Activated CD4-positive, alpha-beta T cell treated with anti-CD3 and anti-CD28 coated beads for 4 hours (primary cell): ENCODE results near the gene SDK1.
"Not testable (repeated sequence)": the region's sequence is repeated elsewhere in the genome, so short reads cannot be mapped to it uniquely, and the experiment has no call there.

Experiments used
- DNase-seq, 2 donors: peaks; one replicate each; pipeline ENCODE4 v3.0.0-alpha.2; 2020

SDK1 gene

DNA sequence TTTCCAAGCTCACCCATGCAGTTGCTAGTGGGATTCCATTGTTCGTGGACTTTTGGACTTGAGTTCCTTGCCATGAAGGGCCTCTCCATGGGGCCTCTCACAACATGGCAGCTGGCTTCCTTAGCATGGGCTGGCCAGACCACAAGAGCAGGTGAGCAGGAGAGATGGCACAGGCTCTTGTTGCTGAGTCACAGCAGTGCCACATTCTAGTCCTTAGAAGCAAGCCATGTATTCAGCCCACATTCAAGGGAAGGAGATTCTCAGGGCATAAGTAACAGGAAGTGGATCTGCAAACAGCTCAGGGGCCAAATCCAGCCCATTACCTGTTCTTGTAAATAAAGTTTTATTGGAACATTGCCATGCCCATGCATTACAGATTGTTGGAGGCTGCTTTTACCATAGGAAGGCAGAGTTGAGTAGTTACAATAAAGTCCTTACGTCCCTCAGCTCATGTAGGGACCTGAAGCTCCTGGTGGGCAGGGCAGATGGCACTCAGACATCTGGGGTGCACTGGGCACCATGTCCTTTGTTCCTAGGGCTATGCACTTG, 899.6 kb downstream of the SDK1 start:
- no peak for DNase-seq

DNA sequence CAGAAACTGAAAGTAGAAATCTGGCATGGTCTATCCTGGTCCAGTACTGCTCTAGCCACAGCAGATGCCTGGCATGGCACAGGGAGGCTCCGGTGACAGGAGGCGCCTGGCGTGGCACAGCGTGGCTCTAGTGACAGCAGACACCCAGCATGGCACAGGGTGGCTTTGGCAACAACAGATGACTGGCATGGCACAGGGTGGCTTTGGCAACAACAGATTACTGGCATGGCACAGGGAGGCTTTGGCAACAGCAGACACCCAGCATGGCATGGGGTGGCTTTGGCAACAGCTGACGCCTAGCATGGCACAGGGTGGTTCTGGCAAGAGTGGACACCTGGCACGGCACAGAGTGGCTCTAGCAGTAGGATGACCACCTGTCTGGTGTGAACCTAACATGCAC, 900.5 kb downstream of the SDK1 start:
- DNase-seq = no peak

DNA sequence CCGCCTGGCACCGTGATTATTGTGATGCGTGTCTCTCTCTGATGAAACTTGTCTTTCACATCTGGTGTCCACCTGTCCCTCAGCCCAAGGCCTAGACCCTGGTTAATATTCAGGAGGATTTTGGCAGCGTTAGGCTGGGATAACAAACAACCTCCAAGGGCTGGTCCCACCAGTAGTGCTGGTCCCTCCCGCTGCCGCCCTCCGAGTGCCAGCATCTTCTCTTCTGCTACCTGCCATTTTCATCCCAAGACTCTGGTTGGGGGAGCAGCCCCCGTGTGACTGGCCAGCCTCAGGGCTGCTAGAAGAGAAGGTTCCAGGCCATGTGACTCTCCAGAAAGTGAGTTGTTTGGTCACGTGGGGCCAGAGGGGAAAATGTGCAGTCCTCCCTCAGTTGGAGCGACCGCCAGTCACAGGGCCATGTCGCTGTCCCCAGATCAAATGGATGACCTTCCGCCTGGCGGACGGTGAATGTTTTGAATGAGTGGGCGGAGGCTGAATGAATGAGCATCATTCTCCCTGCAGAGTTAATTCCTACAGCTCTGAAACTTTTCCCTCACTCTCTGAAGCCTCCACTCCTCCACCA, 901.2 kb downstream of the SDK1 start:
- no peak for DNase-seq

DNA sequence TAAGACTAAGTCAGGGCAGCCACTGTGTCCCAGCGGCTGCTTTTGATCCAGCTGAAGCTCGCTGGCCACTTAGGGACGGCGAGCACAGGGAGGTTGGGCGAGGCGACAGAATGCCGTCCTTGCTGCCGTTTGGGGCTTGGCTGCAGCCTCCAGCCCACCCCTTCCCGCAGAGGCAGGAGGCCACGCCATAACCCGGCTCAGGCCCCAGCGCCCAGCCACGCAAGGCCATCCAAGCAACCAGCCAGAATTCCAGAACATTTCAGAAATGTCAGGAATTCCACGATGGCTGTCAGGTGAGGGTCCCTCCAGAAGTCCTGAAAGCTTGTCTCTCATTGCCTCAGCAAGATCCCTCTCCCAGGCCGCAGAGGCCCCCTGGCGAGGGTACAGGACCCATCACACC, 901.9 kb downstream of the SDK1 start:
- DNase-seq = no peak

DNA sequence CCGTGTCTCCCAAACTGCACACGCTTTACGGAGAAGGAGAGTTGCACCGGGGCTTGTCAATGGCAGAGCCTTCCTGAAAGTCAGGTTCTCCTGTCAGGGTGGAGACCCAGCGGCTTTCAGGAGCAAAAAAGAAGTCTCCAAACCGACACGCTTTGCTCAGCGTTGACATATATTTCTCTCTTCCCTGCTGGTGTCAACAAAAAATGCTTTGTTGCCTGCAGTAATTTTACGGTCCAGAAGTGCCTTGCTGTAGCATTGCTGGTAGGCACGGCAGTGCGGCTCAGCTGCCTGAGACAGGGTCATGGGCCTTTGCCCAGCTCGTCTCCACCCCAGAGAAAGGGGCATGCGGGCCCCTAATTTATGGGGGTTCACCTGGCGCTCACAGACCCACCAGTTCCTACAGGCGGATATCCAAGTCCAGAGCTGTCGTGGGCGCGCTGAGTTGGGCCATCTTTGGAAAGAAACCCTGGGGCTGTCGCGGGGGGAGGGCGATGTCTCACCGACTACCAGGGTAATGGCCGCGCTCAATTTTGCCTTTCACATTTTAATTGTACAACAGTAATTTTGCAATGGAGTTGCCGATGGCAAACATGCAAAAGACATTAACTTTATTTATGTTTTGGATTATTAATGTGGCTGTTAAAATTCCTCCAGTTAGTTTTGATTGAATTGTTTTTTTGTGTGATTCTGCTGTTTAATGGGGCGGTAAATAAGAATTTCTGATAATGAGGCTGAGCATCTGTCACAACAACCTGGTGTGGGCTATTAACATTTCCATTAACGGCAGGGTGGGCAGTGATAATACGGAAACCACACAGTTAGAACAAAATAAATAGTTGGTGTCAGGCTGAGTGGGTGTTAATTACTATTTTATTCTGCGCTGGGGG, 902.8 kb downstream of the SDK1 start:
- no peak for DNase-seq

DNA sequence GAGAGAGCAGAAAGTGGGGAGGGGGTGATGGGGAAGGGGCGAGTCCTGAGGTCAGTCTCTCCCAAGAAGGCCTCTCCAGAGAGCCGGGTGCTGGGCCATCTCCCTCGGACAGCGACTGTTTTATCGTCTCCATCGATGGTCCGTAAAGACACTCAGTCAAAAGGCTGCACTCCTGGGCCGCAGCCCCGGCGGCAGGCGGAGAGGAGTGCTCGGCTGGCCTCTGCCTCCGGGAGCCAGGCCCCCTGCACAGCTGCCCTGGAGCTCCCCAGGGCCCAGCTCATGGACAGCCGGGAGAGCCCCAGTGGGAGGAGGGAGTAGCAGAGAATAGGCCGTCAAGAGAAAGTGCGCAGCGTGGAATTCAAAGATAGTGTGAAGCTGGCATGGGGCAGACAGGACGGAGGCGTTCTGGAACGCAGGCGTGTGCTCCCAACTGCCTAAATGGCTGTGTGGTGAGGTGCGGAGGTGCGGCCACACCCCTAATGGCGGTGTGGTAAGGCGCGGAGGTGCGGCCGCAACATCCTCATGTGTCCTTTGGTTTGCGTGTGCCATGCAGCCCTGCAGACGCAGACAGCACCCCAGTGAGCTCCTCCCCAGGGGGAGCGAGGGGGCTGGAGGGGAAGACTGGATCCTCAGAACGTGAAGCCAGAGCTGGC, 903.6 kb downstream of the SDK1 start:
- peak in 1 of 2 donors; percentile 70 for DNase-seq

DNA sequence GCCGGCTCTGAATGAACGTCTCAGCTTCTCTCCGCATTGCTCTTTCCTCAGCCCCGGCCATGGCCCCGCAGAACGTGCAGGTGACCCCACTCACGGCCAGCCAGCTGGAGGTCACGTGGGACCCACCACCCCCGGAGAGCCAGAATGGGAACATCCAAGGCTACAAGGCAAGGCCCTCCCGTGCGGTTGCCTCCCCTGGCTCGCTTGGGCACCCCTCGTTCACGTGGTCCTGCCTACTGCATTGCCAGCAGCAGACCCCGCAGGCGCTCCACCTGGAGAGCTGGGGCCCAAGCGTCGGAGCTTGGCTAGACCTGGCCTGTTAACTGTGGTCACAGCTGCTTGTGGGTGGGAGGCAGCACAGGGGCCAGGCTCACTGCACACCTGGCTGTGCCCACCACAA, 904.8 kb downstream of the SDK1 start:
- DNase-seq = no peak

DNA sequence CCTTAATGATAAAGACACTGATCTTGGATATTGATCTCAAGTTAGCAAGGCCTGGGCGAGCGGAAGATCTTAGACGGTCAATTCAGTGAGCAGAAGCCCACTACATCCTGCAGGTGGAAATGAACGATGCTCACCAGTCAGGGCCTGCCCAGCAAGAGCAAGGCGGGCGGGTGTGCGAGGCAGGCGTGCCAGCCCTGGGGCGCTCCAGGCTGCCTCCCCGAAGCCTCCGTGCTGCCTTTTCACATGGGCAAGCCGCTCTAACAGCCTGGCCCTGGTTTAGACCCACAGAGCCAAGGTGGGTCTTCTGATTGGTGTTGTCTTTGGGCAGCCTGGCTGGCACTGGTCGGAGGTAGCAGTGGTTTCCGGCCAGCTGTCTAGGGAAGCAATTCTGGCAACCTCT, 906.0 kb downstream of the SDK1 start:
- no peak for DNase-seq

DNA sequence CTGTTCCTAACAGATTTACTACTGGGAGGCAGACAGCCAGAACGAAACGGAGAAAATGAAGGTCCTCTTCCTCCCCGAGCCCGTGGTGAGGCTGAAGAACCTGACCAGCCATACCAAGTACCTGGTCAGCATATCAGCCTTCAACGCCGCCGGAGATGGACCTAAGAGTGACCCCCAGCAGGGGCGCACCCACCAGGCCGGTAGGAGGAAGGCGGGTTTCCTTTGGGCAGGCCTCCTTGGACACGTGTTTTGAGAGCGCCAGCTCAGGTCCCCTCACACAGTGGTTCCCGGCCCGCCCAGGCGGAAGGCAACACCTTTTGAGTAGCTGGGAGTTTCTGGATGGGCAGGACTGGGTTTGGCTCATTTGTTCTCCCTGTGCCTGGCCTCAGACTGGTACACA, 907.0 kb downstream of the SDK1 start:
- DNase-seq = no peak

DNA sequence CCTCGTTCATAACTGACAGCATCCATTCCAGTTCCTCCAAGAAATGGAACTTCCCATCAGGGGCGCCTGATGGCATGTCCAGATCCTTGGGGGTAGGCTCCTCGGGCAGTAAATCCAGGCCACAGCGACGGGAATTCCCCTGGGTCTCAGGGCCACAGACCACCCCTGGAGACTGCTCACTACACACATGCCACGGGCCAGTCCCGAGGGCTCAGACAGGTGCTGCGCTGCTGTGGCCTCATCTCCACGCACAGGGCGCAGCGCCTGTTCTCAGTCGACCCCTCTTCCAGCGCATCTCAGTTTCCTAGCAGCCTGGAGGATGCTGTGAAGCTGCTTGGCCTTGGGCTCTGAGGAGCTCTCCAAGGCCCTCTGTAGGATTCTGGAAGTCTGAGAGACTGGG, 907.5 kb downstream of the SDK1 start:
- no peak for DNase-seq

DNA sequence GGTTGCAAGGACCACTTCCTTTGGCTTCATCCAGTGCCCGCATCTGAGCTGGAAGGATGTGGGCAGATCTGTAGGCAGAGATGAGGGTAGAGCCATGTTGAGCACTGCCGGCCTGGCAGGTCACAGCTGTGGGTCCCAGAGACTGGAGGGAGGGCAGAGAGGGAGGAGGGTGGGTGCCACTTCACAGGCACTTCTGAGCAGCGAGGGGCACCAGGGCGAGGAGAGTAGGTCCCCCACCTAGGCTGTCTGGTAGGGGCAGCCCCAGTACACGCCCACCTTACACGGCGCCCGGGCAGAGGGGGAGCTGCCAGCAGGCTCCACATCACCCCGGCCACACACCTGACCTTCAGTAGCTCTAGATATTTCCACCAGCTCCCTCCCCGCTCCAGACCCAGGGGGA, 908.1 kb downstream of the SDK1 start:
- DNase-seq = no peak

DNA sequence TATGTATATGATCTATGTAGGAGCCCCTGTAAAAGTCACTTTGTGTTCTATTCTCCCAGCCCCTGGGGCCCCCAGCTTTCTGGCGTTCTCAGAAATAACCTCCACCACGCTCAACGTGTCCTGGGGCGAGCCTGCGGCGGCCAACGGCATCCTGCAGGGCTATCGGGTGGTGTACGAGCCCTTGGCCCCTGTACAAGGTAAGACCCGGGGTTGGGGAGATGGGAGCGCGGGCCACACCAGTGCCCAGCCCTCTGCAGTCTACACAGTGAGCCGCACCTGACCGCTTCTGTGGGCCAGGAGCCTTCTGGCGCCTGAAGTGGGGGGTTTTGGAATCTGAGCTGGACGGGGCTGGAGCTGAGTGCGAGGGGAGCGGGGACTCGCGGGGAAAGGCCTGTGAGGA, 908.9 kb downstream of the SDK1 start:
- no peak for DNase-seq

DNA sequence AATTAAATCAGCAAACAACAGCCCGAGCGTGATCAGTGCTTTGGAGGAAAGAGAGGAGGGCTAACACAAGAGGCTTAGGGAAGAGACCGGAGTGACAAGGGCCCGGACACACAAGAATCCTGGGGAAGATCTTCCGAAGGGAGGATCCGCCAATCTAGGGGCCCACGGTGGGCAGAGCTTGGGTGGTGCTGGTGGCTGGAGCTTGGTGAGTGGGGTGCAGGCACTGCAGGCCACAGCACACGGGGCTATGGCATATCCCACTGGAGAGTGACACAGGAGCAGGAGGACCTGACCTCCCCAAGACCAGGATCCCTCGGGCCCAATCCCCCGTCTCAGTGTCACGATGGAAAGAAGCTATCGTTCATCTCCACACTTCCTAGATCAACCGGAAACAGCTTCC, 909.8 kb downstream of the SDK1 start:
- DNase-seq = no peak

DNA sequence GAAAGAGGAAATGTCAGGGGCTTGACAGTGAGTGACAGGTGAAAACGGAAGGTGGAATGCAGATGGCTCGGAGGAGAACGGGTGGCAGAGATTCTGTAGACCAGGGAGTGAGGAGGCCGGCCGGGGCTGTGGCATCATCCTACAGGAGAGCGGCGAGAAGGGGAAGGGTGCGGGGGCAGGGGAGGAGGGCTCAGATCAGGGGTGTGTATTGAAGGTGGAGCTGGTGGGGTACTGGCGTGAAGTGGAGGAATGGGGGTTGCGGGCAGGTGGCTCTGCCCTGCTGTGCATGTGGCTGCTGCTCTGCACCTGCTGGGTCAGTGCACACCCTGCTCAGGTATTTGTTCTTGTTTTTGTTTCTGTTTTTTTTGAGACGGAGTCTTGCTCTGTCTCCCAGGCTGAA, 910.2 kb downstream of the SDK1 start:
- no peak for DNase-seq

DNA sequence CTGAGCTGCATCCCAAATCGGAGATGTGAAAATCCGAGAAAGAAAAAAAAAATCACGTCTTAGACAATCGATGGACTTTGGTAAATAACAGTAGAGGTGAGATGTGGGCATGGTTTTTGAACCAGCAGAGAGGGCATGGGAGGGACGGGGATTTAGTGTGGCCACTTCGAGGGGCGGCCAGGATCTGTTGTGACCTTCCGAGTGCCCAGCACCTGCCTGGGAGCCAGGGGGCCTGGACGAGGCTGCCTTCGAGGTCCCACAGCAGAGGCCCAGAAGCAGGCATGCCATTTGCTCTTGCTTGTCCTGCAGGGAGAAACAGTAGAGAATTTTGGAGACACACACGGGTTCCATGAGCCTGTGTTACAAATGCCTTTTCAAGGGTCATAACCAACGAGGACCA, 911.3 kb downstream of the SDK1 start:
- no peak for DNase-seq

DNA sequence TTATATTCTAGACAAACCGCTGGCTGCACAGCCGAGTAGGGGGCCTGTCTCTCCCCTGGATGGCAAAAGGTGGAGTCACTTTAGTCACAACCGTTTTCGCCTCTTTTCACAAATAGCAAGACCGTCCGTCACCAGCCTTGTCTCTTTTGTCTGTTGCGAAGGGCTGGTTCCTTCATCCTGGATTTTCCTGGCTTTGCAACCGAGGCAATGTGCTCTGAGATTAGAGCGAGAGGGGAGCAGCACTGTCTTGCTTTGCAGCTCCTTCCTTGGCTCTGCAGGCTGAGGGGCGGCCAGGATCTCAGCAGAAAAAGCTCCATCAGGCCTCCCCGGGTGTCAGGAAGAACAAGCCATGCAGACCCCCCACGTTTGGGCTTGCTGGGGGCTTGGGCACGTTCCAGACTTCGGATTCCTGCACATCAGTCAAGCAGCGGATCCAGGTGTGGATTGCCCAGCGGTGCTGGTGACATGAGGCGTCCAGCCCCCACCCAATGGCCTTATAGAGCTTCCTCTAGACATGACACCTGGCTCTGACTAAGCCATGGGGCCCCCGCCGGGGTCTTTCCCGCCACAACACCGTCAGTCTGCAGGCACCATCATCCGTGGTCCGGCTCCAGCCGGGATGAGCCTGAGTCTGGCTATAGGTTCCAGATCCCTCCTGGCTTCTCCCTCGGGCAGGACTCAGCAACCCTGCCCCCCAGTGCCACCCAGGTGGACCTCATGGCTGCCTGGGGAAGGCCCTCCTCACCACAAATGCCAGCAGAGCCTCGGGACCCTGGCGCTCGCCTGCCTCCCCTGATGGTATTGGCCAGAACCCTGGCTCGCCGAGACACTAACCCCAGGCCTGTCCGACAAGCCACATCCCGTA, 913.5 kb downstream of the SDK1 start:
- no peak for DNase-seq

DNA sequence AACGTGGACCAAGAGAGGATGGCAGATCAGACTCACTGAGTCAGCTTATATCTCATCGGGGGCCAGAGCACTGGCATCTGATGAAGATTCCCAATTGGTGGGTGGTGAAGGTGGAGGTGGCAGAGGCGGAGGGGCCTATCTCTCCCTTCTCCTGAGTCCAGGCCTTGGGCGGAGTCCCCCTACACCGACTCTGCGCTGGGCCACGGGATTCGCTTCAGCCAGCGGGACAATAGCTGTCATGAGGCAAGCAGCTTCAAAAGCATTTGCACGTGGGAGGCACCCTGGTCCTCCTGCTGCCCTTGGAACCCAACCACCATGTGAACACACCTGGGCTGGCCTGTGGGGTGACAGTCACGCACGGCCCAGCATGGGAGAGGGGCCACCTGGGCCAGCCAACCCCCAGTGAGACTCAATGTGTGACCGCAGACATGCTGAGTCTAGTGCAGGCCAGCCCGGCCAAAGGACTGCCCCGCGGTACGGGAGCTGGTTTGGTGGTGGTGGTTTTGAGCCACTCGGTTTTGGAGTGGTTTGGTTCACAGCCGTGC, 914.2 kb downstream of the SDK1 start:
- DNase-seq = no peak

DNA sequence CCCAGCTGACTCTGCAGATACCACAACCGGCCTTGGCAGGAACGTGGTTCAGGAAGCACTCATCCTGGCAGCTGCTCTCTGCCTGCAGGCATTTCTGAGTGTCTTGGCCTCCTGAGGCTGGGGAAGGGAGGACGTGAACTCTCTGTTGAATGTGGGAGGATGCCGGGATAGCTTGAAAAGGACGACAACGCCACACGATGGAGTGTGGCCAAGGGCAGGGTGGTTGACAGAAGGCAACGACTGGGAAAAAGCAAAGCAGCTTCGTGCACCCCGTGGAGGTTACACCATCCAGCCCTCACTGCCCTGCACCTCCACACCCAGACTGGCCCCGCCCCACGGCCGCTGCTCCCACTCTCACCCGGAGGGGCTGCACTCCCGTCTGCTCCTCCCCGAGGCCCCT, 915.0 kb downstream of the SDK1 start:
- no peak for DNase-seq

DNA sequence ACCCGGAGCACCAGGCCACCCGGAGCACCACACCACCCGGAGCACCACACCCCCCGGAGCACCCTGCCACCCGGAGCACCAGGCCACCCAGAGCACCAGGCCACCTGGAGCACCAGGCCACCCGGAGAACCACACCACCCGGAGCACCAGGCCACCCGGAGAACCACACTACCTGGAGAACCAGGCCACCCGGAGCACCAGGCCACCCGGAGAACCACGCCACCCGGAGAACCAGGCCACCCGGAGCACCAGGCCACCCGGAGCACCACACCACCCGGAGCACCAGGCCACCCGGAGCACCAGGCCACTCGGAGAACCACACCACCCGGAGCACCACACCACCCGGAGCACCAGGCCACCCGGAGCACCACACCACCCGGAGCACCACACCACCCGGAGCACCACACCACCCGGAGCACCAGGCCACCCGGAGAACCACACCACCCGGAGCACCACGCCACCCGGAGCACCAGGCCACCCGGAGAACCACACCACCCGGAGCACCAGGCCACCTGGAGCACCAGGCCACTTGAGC, 916.1 kb downstream of the SDK1 start:
- DNase-seq = not testable (repeated sequence)

DNA sequence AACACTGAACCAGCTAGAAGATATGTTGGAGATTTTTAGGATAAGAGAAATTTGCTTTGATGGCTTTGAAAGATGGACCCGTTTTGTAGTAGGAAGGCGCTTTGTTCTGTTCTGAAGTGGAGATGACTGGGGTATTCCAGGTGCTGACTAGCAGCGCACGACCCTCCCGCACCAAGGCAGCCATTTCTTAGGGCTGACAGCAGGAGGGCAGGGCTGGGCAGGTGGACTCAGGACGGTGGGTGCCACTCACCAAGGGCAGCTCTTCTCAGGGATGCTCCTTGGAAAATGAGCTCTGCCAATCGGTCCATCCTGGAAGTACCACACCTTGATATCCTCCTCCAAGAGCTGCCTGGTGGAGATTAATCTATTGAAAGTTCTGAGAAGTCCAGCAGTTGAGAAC, 917.4 kb downstream of the SDK1 start:
- DNase-seq = no peak

DNA sequence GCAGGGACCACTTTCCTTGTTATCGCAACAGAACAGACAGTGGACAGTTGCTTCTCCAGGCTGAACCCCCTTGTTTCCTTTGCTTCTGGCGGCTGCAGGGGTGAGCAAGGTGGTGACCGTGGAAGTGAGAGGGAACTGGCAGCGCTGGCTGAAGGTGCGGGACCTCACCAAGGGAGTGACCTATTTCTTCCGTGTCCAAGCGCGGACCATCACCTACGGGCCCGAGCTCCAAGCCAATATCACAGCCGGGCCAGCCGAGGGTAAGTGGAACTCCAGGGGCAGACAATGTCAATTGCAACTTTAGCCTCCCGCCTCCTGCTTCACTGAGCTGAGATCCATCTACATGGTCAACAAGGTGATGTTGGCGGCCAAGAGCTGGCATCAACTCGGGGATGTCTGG, 919.0 kb downstream of the SDK1 start:
- no peak for DNase-seq

DNA sequence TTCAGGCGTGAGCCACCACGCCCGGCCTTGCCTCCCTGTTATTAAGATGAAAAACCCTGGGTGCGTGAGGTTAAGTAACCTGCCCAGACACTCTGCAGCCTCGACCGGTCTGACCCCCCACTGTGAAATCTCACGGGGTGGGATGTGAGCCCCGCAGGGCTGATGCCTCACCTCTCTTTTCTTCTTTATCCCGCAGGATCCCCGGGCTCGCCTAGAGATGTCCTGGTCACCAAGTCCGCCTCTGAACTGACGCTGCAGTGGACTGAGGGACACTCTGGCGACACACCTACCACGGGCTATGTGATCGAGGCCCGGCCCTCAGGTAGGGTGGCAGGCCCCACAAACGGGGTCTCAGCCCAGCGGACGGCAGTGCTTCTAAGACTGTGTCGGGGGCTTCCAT, 920.0 kb downstream of the SDK1 start:
- no peak for DNase-seq
